ENCODE data around the gene STT3B.
"Not testable (repeated sequence)": the region's sequence is repeated elsewhere in the genome, so short reads cannot be mapped to it uniquely, and the experiment has no call there.

The STT3B gene

DNA sequence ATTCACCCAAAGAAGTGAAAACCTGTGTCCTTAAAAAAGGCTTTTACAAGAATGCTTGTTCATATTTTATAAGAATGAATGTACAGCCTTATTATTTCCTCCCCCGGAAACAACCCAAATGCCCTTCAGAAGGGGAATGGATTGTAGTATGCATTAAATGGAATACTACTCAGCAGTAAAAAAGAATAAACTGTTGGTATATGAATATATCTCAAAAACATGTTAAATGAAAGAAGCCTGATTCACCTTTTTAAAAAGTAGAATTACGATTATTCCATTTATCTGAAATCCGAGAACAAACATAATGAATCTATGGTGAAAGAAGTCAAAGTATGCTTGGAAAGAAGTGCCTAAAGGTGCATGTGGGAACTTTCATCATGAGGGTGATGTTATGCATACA is 20.5 kb downstream of the STT3B start:
- no peak for DNase-seq

- no peak for DNase-seq
These were observed 22.5 kb downstream of the STT3B start for GRCh38 chr3:31555204-31555603.

DNA sequence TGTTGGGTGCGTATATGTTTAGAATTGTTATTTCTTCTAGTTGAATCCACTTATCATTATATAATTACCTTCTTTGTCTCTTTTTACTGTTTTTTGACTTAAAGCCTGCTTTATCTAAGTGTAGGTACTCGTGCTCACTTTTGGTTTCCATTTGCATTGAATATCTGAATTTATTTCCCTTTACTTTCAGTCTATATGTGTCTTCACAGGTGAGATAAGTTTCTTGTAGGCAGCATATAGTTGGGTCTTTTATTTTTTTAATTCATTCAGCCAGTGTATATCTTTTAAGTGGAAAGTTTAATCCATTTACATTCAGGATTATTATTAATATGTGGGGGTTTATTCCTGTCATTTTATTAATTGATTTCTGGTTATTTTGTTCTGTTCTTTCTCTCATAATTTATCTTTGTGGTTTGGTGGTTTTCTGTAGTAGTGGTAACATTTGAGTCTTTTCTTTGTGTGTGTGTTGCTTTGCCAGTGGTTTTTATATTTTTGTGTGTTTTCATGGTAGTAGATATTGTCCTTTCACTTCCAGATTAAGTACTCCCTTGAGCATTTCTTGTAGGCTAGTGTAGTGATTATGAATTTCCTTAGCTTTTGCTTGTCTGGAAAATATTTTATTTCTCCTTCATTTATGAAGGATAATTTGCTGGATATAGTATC is 27.3 kb downstream of the STT3B start:
- DNase-seq = no peak

- no peak for DNase-seq
These were observed 29.2 kb downstream of the STT3B start for GRCh38 chr3:31561891-31562290.

- no peak for DNase-seq
These were observed 29.8 kb downstream of the STT3B start for GRCh38 chr3:31562525-31562924.

- no peak for DNase-seq
These were observed 32.6 kb downstream of the STT3B start for GRCh38 chr3:31565288-31565687.

- peak; percentile 43 for DNase-seq
These were observed 34.3 kb downstream of the STT3B start for GRCh38 chr3:31567036-31567435.

DNA sequence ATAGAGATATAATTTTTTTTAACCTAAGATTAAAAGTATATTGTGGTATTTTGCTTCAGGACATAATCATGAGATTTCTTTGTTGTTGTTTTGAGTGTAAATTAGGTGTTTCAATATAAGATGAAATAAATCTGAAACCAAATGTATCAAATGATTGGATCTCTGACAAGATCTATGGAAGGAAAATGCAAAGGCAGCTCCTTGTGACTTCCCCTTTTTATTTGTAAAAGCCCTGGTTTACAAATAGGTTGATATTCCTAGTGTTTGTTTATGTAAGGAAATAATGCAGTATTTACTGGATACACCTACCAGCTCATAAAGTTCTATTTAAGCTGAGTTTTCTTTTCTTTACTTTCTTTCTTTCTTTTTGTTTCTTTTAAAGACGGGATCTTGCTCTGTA is 35.9 kb downstream of the STT3B start:
- no peak for DNase-seq

DNA sequence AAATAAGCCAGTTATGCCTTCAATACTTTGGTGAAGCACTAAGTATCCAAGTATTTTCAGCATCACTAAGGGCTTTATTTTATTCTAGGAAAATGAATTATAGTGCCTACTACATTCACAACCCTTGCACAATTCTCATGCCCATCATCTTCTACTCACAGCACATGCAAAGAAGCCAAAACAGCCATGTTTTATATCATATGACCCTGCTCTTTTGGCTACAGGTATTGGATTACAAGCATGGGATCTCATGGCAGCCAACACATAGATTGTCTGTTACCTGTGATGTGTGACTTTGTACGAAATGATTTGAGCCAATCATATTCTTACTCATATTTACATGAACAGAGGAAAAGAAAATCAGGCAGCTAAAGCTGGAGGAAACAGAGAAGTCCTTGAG is 38.6 kb downstream of the STT3B start:
- DNase-seq = no peak

DNA sequence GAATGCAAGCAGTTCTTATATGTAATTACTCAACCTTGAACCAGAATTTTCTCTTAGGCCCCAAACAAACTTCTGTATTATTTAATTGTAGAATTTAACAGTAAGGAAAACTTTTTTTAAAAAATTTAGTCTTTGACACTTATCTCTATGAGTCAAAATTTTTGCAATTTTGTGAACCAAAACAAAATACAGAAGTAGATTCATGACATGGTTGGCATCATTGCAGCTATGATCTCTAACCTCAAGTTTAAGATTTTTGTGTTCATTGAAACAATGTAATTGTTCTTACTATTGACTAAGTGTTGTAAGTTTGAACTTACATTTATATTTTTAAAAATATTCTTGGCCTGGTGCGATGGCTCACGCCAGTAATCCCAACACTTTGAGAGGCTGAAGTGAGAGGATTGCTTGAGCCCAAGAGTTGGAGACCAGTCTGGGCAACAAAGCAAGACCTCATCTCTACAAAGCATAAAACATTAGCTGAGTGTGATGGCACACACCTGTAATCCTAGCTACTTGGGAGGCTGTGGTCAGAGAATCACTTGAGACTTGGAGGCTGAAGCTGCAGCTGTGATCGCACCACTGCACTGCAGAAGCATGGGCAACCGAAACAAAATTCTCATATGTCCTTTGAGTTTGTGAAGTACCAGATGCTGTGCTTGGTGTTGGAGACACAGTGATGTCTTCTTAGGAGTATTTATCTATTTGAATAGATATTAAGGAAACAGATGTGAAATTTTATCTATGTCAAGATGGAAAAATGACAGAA is 39.7 kb downstream of the STT3B start:
- no peak for DNase-seq

DNA sequence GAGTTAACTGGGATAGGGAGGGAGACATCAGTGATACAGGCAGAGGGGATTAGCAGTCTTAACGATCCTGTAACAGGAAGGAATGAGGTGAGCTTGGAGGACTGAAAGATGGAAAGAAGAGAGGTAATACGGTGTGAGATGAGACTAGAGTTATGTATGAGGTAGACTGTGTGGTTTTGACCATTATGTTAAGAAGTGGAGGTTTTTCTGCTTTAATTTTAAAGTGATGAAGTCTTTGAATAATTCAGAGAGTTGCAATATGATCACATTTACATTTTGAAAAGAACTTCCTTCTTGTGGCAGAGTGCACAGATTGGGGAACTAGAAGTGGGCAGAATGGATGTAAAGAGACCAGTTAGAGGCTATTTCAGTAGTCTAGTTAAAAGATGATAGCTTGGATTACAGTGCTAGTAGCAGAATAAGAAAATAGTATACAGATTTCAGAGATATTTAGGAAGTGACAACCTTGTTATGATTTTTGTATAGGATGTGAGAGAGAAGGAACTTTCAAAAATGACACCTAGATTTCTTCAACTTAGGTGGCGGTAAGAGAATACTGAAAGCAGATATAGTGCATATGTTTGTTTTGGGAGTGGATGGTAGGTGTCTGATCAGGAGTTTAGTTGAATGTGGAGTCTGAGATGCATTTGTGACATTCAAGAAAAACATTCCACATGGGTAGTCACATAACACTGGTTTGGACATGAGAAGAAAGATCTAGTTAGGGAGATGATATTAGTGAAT is 40.5 kb downstream of the STT3B start:
- DNase-seq = no peak

DNA sequence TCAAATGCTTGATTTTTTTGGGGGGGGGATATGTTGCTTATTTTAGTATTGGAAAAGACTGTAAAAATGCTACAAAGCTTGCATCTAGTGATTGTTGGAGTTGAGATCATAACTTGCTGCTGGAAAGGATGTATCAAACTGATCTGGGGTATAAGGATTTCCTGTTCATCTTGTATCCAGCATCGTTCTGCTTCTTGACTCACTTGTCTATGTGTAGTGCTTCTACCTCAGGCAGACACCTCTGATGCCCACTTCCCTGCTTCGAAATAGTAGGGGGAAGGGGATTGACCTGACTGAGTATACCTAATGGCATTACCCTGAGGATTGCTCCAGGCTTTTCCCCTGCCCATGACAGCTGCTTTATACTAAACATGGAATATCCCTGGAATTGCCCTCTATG is 42.7 kb downstream of the STT3B start:
- peak; percentile 32 for DNase-seq

DNA sequence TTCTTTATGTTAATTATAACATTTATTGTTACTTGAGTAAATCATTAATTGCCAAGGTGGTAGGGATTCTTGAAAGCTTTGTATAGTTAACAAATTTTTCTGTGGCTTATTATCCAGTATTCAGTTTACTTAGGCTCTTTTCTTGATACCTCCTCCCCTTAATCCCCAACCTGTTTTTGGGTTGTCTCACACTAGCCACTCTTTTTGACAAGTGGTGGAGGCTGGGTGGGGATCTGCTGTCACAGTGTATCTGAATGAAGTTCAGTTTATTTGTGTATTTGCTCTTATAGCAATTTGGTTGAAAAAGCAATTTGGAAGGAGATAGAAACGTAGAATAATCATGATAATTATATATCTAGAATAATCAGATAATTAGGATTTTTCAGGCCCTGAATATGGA is 43.8 kb downstream of the STT3B start:
- DNase-seq = no peak

GRCh38 chr3:31577232-31577631 is 44.5 kb downstream of the STT3B start:
- no peak for DNase-seq

DNA sequence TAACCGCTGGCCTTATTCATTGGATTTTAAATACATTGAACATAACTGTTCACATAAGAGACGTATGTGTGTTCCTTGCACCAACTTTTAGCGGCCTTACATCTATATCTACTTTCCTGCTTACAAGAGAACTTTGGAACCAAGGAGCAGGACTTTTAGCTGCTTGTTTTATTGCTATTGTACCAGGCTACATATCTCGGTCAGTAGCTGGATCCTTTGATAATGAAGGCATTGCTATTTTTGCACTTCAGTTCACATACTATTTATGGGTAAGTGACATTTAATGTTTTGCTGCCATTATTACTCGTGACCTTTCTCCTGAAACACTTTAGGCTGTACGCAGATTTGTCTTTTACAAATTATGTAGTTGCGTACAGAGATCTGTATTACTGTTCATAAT is 47.1 kb downstream of the STT3B start:
- DNase-seq = no peak

DNA sequence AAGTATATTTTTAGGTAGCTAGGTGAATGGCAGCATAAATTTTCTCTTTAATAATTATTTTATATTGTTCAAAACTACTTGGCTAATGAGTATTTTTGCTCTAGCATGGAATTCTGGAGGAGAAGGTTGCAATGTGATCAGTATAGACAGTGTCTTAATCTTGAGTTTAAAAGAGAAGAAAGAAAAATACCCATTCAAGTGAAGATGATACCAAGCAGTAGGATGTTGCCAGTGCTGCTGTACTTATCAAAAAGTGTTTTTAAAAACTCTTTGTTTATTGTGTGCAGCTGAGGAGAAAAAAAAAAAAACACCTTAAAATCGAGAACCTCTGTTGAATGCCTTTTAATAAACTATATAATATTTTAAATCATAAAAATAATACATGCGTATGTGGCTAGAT is 47.9 kb downstream of the STT3B start:
- no peak for DNase-seq

GRCh38 chr3:31581660-31582059 is 48.9 kb downstream of the STT3B start:
- DNase-seq = no peak

- DNase-seq = no peak
These were observed 56.5 kb downstream of the STT3B start for GRCh38 chr3:31589228-31589627.

- no peak for DNase-seq
These were observed 57.9 kb downstream of the STT3B start for GRCh38 chr3:31590650-31591049.

DNA sequence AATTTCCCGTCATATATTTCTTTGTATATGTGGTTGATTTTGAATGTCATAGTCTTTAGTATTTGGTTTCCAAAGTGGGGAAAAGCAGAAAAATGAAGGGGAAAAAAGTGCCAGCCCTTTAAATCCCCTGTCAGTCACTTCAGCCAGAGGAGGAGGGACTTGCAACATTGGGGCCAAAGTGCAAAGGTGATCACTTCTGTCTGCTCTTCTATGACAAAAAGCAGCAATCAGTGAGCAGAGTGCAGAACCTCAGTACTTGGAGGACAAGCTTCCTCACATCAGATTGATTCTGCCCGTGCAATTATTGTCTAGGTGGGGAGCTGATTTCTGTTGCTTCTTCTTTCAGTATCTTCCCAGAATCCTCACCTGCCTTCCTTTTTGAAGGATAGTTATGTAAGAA is 60.0 kb downstream of the STT3B start:
- DNase-seq = no peak

DNA sequence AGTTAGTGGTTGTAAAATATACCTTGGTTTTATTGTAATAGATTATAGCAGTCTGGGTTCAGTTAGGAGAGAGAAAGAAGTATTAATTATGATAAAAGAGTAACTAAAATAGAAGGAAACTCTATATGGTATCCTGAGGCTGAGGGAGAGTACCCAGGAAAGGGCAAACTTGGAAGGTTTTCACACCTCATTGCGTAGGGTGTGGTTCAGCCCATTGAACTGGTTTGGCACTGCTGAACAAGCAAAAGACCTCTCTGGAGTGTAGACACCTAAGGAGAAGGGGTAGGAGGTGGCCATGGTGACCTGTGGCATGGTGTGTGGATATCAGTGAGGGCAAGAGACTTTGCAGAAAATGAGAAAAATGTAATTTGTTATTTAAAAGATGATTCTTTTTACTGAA is 63.5 kb downstream of the STT3B start:
- no peak for DNase-seq

DNA sequence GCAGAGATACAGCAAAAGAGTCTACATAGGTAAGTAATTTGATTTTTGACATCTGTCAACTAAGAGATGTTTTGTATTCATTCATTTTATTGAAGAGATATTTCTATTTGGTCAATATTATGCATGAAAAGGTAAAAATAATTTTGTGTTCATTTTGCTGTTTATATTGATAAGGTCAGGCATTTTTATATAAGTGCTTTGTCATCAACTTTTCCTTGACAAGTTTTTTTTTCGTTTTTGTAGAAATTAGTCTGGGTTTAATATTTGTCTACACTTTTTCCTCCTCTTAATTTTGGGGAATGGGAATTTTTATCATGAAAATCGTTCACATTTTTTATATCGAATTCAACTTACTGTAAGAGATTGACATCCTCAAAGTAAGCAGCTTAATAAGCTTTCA is 67.7 kb downstream of the STT3B start:
- no peak for DNase-seq

- DNase-seq = not testable (repeated sequence)
These were observed 72.6 kb downstream of the STT3B start for GRCh38 chr3:31605333-31605732.

- DNase-seq = no peak
These were observed 73.7 kb downstream of the STT3B start for GRCh38 chr3:31606453-31606852.
